ENCODE data around the gene REPS2.
"Not testable (repeated sequence)": the region's sequence is repeated elsewhere in the genome, so short reads cannot be mapped to it uniquely, and the experiment has no call there.

The REPS2 gene

GRCh38 chrX:16964976-16965375 lies 18.5 kb downstream of the REPS2 start:
- DNase-seq = not testable (repeated sequence)

DNA sequence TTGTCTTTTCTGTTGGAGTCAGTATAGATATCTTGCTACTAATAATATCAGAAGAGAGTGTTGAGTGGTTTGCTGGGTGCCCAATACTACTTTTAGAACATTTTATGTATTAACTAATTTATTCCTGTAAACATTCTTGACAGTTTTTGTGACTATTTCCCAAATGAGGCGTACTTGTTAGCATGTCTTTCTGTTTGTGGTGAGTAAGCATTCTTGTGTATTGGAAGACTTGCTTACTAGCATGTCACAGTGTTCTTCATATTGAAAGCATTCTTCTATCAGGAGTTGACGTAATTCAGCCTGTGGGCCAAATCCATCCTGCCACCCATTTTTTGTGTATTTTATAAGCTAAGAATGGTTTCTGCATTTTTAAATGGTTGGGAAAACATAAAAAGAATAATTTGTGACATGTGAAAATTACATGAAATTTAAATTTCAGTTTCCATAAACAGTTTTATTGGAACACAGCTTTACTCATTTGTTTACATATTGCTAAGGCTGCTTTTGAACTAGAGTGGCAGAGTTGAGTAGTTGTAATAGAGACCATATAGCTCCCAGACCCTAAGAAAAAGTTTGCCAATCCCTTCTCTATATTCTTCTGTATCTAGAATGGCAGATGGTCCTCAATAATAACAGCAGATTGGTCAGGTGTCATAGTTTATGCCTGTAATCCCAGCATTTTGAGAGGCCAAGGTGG lies 20.4 kb downstream of the REPS2 start:
- DNase-seq = no peak

DNA sequence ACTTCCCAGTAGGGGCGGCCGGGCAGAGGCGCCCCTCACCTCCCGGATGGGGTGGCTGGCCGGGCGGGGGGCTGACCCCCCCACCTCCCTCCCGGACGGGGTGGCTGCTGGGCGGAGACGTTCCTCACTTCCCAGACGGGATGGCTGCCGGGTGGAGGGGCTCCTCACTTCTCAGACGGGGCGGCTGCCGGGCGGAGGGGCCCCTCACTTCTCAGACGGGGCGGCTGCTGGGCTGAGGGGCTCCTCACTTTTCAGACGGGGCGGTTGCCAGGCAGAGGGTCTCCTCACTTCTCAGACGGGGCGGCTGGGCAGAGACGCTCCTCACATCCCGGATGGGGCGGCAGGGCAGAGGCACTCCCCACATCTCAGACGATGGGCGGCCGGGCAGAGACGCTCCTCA lies 22.3 kb downstream of the REPS2 start:
- not testable (repeated sequence) for DNase-seq

DNA sequence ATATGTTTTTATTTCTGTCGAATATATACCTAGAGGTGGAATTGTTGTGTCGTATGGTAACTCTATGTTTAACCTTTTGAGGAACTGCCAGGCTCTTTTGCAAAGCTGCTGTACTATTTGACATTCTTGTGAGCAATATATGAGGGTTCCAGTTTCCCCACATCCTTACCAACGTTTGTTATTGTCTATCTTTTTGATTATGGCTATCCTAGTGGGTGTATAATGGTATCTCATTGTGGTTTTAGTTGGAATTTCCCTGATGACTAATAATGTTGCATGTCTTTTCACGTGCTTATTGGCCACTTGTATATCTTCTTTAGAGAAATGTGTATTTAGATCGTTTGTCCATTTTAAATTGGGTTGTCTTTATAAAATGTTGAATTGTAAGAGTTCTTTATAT lies 24.5 kb downstream of the REPS2 start:
- no peak for DNase-seq

- DNase-seq = no peak
These were observed 25.2 kb downstream of the REPS2 start for GRCh38 chrX:16971694-16972093.

DNA sequence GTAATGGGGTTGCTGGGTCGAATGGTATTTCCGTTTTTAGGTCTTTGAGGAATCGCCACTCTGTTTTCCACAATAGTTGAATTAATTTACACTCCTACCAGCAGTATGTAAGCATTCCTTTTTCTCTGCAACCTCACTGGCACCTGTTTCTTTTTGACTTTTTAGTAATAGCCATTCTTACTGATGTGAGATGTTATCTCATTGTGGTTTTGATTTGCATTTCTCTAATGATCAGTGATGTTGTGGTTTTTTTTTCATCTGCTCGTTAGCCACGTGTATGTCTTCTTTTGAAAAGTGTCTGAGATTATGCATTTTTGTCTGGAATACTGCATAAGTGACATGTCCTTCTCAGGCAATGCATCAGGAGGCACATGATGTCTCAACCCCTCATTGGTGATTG lies 28.8 kb downstream of the REPS2 start:
- DNase-seq = no peak

DNA sequence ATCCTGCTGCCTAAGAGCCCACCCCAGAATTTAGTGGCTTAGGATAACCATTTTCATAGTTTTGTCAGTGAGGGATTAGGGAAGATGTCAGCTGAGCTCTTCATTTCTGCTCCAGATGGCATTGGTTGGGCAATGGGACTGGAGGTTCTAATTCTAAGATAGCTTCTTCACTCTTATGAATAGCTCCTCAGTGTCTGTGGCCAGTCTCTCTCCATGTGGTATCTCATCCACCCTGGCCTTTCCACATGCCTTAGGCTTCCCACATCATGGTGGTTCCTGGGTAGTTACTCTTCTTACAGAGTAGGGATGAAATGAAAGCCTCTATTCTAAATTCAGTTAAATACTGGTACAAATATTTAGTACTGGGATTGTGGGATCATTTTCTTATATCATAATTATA lies 31.3 kb downstream of the REPS2 start:
- no peak for DNase-seq

- DNase-seq = no peak
These were observed 31.9 kb downstream of the REPS2 start for GRCh38 chrX:16978193-16978984.

DNA sequence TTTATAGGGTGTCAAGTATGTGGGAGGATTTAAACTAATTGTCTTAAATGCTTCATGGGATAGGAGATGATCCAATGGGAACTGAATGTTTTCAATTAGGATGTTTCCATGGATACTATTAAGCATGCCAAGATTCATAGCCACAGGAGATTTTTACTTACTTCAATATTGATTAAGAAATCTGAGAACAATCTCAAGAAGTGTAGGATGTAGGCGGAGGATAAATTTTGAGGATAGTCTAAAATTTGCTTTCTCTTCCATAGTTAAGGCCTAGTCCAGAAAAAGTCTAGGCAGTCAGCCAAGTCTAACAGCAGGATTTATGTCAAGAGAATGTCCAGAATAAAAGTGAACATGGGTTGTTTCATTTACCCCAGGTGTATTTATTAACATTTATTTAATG lies 32.8 kb downstream of the REPS2 start:
- DNase-seq = no peak

DNA sequence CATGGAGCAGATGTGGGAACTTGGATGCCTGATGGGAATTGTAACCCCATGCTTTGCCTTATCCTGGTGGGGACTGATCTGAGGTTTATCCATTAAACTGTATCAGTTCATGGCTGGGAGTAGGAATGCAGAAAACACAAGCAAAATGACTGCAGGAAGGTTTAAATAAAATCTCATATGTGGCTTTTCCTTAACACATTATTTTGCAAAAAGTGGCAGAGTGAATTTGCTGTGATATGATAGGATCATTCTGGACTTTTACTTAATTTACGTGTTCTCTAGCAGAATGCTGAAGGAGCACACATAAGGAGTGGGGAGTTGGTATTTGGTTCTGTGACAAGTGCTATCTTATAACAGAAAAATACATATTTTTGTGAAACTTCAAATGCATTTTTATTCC lies 34.8 kb downstream of the REPS2 start:
- no peak for DNase-seq

GRCh38 chrX:16981980-16982379 lies 35.5 kb downstream of the REPS2 start:
- DNase-seq = no peak

- DNase-seq = no peak
These were observed 36.6 kb downstream of the REPS2 start for GRCh38 chrX:16983051-16983450.

GRCh38 chrX:16985286-16985685 lies 38.8 kb downstream of the REPS2 start:
- no peak for DNase-seq

DNA sequence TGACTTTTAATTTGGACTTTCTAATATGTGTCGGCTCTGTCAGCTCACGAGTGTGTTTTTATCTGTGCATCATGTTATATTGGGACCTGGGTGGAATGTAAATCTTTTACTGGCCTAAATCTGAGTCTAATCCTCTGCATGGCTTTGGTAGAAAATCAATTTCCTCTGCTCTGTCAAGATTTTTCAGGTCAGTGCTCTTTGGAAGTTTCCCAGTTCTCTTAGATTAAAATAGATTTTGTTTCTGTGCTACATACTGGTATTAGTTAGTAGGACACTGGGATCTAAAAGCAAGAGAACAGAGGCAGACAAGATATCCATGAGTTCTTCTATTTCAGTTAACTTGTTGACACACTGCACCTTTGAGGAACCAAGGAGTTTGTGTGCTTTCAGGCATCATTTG lies 39.7 kb downstream of the REPS2 start:
- DNase-seq = no peak

DNA sequence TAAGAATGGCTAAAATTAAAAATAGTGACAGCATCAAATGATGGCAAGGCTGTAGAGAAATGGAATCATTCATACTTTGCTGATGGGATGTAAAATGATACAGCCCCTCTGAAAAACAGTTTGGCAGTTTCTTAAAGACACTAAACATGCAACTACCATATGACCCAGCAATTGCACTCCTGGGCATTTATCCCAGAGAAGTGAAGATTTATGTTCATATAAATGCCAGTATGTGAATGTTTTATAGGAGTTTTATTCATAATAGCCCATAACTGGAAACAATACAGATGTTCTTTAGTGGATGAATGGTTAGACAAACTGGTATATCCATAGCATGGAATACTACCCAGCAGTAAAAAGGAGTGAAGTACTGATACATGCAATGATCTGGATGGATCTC lies 43.3 kb downstream of the REPS2 start:
- no peak for DNase-seq

GRCh38 chrX:16990839-16991238 lies 44.4 kb downstream of the REPS2 start:
- DNase-seq = no peak

GRCh38 chrX:16992445-16992844 lies 46.0 kb downstream of the REPS2 start:
- no peak for DNase-seq

DNA sequence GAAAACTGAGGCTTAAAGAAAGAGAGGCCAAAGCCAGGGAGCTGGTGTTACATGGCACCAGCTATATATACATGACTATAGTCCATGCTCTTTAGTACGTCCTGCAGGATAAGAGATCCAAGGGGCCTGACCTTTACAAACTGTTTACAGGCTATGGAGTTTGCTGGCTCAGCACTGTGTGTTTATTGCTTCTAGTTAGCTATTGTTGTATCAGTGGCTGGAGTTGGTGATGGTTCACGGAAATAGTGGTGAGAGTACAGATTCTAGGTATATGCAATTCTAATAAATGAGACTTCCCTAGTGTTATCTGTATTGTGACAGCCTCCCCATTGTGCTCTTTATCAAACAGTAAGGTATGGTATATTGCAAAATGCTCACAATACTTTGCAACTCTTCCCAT lies 46.5 kb downstream of the REPS2 start:
- DNase-seq = no peak

GRCh38 chrX:16993791-16994318 lies 47.4 kb downstream of the REPS2 start:
- DNase-seq = no peak

- DNase-seq = no peak
These were observed 48.3 kb downstream of the REPS2 start for GRCh38 chrX:16994736-16995135.

- no peak for DNase-seq
These were observed 50.9 kb downstream of the REPS2 start for GRCh38 chrX:16997313-16997712.

DNA sequence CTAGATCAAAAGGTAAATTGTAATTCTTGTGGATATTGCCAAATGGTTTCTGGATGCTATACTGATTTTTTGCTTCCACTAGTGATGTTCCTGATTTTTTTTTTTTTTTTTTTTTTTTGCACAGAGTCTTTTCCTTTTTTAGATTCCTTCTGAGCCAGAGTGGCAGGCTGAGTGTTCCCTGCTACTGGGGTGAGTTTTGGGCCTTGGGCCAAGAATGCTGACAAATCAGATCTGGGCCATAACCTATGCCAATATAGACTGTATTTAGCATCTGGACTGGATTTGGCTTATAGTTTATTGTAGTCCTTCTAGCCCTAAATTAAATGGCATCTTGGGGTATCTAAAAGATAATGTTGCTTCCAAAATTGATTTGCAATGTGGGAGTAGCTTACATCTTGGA lies 52.8 kb downstream of the REPS2 start:
- no peak for DNase-seq

DNA sequence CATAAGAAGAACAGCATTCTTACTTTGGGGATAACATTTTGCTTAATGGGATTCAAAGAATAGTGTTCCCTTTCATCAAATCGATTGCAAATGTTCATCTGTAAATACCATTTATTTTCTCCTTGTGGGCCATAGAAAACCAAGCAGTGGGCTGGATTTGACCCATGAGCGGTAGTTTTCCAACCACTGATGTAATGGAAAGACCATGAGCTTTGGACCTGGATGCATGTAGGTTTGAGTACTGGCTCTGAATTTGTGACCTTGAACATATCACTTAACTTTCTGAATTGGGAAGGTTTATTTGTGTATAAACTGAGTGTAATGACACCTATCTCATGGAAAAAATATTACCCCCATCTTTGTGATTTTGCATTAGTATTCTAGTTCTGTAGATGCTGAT lies 54.3 kb downstream of the REPS2 start:
- no peak for DNase-seq

DNA sequence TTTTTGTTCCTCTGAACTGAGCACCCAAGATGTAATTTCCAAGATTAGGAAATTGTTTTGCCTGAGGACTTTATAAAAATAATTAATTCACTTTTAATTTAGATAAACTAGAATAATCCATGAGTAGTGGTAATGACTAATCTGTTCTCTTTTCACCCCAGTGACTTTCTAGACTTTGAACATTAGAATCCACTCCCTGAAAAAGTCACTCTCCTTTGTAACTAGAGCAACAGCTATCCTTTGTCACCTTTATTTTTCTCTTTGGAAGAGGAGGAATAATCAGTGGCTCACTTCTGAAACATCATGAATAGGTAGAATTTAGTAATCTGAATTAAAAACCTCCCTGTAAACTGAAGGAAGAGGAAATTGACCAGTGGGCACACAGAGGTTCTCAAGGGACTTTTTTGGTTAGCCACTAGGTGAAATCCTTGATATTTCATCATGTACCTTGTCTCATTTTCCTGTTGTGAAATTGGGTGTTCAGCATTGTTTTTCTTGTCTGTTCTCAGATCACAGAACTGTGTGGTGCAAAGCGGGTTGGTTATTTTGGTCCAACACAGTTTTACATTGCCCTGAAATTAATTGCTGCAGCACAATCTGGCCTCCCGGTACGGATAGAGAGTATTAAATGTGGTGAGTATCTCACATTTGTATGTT lies 59.4 kb downstream of the REPS2 start:
- DNase-seq = no peak

Data from activated T-cell treated with anti-CD3 and anti-CD28 coated beads, Interleukin-2, amount 50 U/mL, for 1 hour (primary cell).